Measurements from ENCODE around the gene C10orf143.
"Not testable (repeated sequence)": the region's sequence is repeated elsewhere in the genome, so short reads cannot be mapped to it uniquely, and the experiment has no call there.

C10orf143 gene

GRCh38 chr10:130027716-130028464 lies 82.7 kb downstream of the C10orf143 start:
- no peak for DNase-seq

- no peak for DNase-seq
These were observed 83.8 kb downstream of the C10orf143 start for GRCh38 chr10:130026670-130027456.

- no peak for DNase-seq
These were observed 84.7 kb downstream of the C10orf143 start for GRCh38 chr10:130025811-130026485.

GRCh38 chr10:130025326-130025725 lies 85.3 kb downstream of the C10orf143 start:
- no peak for DNase-seq

- no peak for DNase-seq
These were observed 85.8 kb downstream of the C10orf143 start for GRCh38 chr10:130024779-130025325.

- not testable (repeated sequence) for DNase-seq
These were observed 86.3 kb downstream of the C10orf143 start for GRCh38 chr10:130024326-130024725.

- DNase-seq, result no peak
These were observed 87.0 kb downstream of the C10orf143 start for GRCh38 chr10:130023454-130024230.

GRCh38 chr10:130022511-130023299 lies 87.9 kb downstream of the C10orf143 start:
- peak; percentile 55 for DNase-seq

- DNase-seq, result no peak
These were observed 88.5 kb downstream of the C10orf143 start for GRCh38 chr10:130022086-130022485.

GRCh38 chr10:130021383-130021950 lies 89.2 kb downstream of the C10orf143 start:
- DNase-seq, result peak; percentile 63

GRCh38 chr10:130020651-130021382 lies 89.8 kb downstream of the C10orf143 start:
- no peak for DNase-seq

- no peak for DNase-seq
These were observed 91.9 kb downstream of the C10orf143 start for GRCh38 chr10:130018730-130019185.

- no peak for DNase-seq
These were observed 92.4 kb downstream of the C10orf143 start for GRCh38 chr10:130018265-130018664.

- DNase-seq, result no peak
These were observed 93.0 kb downstream of the C10orf143 start for GRCh38 chr10:130017631-130018022.

GRCh38 chr10:130016993-130017630 lies 93.5 kb downstream of the C10orf143 start:
- no peak for DNase-seq

- DNase-seq, result no peak
These were observed 94.5 kb downstream of the C10orf143 start for GRCh38 chr10:130016095-130016494.

- DNase-seq, result no peak
These were observed 95.4 kb downstream of the C10orf143 start for GRCh38 chr10:130015075-130015695.

- no peak for DNase-seq
These were observed 96.2 kb downstream of the C10orf143 start for GRCh38 chr10:130014263-130015074.
